HG03135 (cell line): ENCODE results near the gene KATNIP.

Experiments used
- ATAC-seq: cut with Tn5 transposase; IDR thresholded peaks from one replicate; pipeline ENCODE4 v1.9.1; 2021; ENCODE audit warnings: mild to moderate bottlenecking, moderate library complexity; ENCODE audit not compliant: unreplicated experiment

The KATNIP gene

DNA sequence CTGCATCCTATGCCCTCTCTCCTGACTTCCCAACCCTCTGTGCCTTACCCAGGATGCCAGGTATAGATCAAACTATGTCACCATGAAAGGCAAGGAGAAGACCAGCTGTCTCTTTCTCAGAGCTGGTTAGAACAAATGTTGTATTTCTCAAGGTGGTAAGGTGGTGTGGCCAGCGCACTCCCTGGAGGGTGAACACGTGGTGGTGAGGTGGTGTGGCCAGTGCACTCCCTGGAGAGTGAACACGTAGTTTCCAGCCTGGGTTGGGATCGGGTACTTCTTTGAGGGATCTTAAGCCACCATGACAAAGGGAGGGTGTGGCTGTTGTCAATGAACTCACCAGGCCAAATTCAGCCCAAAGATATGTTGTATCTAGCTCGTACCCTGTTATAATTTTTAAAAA, 26.8 kb downstream of the KATNIP start:
- ATAC-seq, result no peak

DNA sequence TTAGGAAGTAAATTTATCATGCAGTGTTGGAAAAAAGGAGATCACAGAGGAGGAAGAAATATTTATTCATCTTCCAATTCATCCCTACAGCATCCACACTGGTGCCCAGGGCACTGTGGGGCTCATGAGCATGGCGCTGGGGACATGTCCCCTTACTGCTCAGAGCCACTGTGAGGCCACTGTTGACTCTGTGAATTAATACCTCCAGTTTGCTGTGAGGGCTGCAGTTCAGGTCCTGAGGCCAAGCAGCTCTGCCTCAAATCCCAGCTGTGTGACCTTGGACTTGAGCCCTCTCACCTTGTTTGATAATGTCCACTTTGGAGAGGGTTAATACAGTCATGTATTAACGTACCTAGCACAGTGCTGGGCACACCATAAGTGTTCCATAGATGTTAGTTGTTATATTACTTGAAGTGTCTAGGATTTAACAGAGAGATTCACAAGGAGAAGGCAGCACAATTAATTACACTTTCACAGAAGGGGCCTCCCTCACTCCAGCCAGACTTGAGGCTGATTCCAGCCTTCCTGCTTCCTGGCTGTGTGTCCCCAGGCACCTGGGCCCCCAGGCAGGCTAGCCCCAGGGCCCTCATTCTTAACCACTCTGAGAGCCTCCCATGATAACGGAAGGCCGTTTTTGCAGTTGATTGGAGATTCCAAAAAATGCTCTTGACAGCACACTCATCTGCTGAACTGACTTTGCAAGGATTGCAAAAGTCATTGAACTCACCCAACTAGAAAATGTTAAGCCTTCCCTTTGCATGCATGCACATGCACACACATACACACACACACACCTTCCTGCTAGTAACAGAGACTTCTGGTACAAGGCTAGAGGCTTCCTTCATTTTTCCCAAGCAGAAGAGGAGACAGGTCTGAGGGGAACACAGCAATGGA, 29.4 kb downstream of the KATNIP start:
- ATAC-seq, result no peak

GRCh38 chr16:27582883-27583282, 32.9 kb downstream of the KATNIP start:
- ATAC-seq, result no peak

DNA sequence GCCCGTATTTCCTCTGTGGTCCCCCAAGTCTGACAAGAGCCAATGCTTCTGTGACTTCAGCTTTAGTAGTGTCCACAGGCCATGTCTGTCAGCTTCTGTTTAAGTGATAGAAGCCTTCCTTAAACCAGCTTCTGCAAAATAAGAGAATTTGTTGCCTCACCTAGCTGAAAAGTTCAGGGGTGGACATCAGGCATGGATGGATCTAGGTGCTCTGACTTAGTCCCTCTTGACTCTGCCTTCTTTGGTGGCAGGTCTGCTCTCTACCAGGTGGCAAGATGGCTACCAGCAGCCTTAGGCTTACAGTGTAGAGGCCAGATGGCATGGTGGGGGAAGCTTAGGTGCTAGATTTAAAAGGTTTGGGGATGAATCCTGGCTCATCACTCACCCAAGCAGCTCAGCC, 33.7 kb downstream of the KATNIP start:
- no peak for ATAC-seq

- no peak for ATAC-seq
These were observed 35.3 kb downstream of the KATNIP start for GRCh38 chr16:27585200-27585599.

DNA sequence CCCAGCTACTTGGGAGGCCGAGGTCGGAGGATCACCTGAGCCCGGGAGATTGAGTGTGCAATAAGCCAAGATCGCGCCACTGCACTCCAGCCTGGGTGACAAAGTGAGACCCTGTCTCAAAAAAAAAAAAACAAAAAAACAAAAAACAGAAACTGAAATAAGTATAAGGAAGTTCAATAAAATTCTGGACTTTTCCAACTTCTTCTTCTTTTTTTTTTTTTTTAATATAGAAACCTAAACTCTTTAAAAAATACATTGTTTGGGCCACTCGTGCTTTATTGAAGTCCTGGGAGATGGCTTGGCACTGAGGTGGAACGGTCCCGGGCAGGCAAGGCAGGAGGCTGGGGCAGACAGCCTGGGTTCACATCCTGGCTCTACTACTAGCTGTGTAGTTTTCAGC, 36.8 kb downstream of the KATNIP start:
- ATAC-seq, result no peak

DNA sequence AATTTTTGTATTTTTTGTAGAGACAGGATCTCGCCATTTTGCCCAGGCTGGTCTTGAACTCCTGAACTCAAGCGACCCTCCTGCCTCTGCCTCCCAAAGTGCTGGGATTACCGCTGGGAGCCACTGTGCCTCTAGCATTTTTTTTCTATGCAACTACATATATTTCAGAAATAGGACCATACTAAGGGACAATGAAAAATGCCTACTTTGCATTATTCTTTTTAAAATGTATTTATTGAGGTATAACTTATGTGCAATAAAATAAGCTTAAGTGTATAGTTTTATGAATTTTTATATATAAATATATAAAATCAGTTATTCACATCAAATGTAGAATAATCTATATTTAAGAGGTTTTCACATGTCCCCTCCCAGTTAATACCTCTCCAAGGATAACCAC, 38.1 kb downstream of the KATNIP start:
- ATAC-seq, result no peak

- ATAC-seq, result no peak
These were observed 41.9 kb downstream of the KATNIP start for GRCh38 chr16:27591837-27592236.

DNA sequence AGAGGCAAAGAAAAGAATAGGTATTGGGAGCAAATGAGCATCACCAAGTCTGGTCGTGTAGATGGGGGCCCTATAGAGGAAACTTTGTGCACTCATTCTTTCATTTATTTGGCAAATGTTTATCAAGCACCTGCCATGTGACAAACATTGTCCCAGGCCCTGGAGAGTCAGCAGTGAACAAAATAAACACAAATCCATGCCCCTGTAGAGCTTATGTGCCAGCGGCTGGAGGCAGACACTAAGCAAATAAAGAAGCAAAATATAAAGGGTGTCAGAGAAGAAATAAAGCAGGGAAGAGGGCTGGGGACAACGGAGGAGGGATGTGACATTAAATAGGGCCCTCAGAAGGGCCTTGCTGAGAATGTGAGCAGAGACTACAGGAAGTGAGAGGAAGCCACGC, 45.5 kb downstream of the KATNIP start:
- no peak for ATAC-seq

DNA sequence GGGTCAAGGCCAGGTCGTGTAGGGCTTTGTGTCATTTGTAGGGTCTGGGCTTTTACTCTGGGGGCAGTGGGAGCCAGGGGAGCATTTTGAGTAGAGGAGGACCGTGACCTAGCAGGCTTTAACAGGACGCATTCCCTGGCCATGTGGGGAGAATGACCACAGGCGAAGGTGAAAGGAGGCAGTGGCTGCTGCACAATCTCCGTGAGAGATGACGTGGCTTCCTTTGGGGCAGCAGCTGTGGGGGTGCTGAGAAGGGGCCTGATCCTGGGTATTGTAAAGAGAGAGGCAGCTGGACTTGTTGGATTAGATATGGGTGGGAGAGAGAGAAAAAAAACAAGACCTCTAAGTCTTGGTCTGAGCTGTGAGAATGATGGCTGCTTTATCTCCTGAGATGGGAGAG, 46.0 kb downstream of the KATNIP start:
- ATAC-seq, result no peak

DNA sequence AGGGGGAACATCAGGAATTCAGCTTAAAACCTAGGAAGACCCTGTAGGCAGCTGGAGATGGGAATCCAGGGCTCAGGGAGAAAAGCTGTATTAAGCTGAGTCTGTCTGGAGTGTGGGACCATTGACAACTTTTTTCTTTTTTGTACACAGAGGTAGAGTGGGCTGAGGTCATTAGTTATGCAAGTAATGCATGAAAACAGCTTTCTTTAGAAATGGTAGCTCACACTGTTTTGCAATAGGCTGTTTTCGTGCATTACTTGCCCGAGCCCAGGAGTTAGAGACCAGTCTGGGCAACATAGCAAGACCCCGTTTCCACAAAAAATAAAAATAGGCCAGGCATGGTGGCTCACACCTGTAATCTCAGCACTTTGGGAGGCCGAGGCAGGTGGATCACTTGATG, 46.5 kb downstream of the KATNIP start:
- no peak for ATAC-seq

DNA sequence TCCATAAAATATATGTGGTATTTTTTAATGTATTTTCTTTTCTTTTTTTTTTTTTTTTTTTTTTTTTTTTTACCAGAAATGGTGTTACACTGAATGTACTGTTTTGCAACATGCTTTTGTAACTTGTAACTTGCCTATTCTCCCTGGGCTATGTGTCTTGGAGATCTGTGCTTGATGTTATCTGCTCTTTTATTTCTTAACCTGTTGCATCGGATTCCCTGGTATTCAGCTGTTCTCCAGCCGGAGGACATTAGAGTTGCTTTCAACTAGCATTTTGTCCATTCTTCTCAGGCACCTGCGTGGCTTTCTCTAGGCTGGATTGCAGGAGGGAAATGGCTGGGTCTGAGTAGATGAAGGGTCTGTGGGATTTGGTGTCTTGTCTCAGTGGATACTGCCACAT, 47.4 kb downstream of the KATNIP start:
- no peak for ATAC-seq

DNA sequence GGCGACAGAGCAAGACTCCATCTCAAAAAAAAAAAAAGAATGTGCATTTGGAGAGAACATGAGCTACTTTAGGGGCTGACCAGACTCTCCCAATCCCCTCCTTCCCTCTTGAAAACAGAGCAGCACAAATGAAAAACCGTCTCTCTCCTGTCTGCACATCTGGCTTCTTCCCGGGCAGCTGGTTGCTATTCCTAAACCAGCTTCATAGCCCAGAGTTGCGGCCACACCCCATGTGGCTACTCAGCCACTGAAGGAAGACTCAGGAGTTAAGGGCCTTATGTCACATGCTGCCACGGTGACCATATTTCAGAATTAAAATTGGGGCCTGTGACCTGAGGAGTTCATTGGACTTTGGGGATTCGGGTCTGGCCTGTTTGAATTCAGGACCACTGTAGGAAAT, 48.3 kb downstream of the KATNIP start:
- ATAC-seq, result no peak

- no peak for ATAC-seq
These were observed 49.1 kb downstream of the KATNIP start for GRCh38 chr16:27598931-27599565.

- no peak for ATAC-seq
These were observed 49.7 kb downstream of the KATNIP start for GRCh38 chr16:27599606-27600005.
